T-helper 22 cell (primary cell): ENCODE measurements around the gene RING1.

ENCODE experiments used
- DNase-seq: peaks from one replicate; pipeline ENCODE4 v3.0.0-alpha.2; 2020; ENCODE audit warnings: low read depth

RING1 gene

DNA sequence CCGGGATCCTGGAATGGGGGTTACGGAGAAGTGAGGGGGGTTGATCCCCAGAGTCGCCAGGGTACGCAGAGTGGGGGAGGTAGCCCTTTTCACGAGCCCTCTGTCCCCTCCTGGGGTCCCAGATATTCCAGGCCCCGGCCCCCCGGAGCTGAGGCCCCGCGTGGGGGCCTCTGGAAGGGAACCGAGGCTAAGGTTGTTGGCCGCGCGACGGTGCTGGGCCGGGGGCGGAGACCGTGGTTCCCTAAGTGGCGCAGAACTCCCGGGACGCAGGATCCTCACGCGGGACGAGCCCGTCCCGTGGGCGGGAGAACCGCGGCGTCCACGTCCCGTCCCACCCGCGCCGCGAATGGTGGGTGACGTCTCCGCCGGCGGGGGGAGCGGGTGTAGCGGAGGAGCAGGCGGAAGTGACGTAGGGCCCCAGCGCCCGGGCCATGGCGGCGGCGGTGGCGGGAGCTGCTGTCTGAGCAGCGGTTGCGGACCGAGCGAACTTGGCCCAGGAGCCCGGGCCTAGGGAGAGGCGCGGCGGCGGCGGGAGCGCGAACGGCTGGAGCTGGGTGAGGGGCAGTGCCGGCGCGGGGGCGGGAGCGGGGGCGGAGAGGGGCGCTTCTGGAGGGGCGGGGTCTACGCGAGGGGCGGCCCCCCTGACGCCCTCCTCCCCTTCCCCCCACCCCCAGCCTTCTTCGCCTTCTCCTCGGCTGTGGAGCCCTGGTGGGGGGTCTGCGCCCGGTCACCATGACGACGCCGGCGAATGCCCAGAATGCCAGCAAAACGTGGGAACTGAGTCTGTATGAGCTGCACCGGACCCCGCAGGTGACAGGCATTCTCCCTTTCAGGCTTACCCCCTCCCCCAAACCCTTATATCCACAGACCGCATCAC is at the start of gene RING1:
Gene RING1 (plus strand): TSS at position 410 of the 877 bp plus-strand sequence. CDS start 323 bp downstream, at position 733.
- DNase-seq, result peak; percentile 79

DNA sequence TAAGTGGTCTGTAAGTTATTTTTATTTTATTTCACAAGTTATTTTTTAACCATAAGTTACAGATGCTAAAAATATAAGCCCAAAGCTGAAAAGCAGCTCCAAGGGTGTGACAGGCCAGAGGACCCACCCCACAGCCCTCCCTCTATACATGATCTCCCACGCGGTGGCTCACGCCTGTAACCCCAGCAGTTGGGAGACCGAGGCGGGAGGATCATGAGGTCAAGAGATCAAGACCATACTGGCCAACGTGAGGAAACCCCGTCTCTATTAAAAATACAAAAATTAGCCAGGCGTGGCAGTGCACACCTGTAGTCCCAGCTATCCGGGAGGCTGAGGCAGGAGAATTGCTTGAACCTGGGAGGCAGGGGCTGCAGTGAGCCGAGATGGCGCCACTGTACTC is 48.2 kb upstream of the RING1 start:
- DNase-seq, result no peak

DNA sequence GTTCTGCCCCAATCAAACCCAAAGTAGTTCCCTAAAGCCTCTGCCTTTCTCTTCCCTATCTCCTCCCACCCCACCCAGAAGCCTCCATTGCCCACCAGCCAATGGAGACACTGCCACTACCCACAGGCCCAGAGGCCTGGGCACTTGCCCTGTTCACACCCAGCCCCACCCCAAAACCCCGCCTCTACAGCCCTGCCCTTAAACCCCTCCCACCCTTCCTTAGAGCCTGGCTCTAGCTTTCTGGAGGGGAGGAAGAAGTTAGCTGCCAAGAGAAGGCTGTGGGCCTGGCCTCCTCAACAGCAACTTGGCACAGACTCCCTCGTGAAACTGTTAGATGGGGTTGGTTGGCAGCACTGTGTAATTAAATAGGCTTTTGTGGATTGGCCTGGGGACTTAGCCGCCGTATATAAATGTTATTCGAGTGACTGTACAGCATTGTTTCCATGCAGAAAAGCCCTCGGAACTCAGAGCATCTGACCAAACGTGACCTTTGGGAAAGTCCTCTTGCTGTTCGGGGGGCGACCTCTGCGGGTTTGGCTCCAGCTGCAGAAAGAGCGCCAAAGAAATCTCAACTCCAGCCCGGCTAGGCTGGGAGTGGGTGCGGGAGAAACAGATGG is 47.5 kb upstream of the RING1 start:
- DNase-seq, result no peak

DNA sequence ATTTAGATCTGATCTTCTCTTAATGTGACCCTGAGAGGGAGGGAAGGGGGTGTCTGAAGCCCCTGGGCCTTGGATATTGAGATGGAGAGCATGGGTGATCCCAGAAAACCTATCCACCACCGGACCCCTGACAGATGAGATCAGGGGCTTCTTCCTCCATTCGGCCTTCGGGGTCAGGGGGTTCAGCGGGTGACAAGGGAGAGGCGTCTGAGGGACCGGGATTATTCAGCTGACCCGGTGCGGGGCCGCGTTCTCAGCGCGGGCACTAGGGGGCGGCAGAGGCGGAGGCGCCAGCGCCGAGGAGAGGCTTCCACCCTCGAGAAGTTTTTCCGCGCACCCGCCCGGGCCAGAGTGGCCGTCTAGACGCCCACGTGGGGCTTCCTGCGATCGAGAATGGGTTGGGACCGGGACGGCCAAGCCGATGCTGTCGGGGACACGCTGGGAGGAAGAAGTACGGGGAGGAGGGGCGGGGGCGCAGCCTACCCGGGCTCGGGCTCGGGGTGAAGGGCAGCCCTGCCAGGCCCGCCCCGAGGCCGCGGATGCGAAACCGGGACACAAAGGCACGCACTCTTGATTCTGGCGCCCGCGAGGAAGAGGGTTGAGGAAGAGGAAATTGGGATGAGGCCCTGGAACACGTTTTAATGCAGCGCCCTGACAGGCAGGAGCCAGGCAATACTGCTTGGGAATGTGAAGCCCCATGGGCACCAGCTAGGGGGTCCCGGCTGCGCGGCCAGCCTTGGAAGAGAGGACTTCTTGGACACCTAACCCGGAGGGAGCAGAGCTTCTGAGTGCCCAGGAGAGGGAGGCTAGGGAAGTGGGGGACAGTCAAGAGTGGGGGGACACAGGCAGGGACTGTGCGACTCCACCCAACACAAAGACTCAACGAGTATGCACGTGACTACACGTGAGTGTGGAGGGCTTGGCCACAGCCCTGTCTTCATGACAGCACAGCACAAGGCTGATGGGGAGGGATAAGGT is 46.7 kb upstream of the RING1 start:
- DNase-seq, result peak; percentile 56

DNA sequence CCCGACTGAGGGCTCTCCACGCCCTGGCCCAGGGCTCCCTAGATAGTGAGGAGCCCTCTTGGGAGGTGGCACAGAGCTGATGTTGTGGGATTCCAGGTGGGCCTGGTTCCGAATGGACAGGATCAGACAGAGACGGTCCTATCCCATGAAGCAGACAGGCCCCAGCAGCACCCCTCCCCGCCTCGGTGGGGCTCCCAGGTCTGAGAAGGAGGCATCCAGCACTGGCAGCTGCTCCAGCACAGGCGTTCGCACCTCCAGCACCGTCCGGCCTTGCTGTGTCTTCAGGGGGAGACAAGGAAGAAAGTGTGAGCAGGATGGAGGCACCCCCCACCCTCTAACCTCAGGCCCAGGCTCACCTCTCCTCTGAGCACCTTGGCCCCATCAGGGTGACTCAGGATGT is 44.8 kb upstream of the RING1 start:
- DNase-seq, result no peak

DNA sequence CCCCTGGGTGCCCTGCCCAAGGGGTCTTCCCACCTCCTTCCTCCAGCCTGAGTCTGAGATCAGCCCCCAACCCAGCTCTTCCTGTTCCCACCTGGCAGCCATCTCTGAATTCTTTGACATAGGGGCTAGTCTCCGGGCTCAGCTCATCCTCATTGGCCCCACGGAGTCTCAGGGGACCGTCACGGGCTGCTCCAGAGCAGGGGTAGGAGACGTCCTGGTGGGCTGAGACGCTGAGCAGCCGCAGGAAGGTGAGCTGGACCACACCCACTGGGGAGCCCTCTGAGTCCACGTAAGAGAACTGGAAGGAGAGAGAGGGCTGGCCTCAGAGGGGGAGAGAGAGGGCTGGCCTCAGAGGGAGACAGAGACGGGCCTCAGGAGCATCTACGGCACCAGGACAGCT is 44.1 kb upstream of the RING1 start:
- no peak for DNase-seq

DNA sequence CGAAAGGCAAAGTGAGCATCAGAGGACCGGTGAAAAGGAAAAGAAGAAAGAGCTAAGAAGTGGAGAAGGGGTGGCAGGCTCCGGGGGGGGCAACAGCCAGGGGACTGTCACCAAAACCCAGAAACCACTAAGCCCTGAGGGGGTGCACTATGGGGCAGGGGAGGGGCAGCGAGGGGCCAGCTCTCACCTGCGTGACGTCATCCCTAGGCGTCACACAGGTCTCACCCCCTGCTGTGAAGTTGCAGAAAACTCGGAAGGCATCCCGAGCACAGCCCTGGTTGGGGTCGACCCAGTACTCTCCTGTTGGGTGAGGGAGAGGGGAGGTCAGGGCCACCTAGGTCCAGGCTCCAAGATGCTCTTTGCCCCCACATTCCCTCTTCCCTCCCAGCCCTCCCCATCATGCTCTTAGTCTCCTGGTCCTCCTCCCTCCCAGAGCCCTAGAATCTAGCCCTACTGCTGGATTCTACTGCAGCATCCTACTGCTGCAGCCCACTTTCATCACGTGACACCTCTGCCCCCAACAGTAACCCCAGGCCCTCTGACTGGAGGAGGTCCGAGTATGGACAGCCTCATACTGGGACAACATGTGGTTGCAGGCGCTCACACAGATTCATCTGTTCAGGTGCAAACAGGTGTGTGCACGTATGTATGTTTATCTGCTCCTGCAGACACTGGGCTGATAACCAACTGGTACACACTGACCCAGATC is 43.5 kb upstream of the RING1 start:
- DNase-seq, result no peak

DNA sequence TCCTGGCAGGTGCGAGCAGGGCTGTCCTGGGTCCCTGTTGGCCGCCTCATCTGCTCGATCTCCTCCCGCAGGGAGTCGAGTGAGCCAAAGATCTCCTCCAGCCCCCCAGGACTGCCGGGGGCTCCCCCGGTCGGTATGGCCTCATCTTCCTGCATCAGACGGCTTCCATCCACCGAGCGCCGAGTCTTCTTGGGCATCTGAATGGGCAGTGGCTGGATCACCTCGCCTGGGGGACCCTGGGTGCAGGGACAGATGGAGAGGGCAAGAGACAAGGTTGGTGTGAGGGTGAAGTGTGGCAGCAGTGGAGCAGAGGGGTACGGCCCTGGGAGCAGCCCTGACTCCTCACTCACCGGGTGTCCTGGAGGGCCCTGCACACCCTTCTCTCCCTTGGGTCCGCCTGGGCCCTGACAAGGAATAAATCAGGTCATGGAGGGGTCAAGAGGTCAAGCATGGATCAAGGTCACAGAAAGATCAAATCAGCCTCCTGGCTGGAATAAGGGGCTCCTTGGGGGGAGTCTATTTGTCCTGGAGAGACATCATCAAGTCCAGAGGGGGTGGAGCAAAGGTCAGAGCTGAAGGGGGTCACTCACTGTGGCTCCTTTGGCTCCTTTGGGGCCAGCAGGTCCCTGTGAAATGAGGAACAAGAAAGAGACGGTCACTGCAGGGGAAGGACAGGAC is 42.6 kb upstream of the RING1 start:
- DNase-seq, result no peak

DNA sequence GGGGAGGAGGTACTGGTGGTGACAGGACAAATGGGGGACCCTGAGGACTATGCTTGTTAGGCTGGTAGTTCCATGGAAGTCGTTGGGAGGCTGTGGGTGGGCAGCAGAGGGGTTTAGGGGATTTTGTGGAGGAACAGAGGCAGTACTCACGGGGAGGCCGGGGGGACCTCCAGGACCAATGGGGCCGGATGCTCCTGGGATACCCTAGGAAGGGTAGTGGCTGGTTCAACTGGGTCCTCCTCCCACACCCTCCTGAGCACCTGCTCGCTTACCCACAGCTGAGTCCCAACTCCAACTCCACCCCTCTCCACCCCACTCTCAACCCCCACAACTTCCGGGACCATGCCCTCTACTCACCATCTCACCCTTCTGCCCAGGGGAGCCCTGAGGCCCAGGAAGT is 41.9 kb upstream of the RING1 start:
- DNase-seq, result no peak

DNA sequence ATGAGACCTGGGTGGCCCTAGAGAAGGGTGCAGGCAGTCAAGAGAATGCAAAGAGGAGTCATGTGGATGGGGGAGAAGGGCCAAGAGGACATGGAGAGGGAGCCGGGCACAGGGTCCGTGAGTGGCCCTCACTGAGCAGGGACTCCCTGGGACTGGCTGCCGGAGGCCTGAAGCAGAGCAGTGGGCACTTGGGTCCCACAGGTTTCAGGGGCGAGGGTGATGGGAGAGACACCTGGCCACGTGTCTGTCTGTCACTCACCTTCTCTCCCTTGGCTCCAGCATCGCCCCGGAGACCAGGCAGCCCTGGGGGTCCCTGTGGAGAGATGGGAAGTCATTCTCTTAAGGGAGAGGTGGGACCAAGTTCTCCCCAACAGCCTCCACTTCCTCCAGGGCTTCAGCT is 41.5 kb upstream of the RING1 start:
- no peak for DNase-seq

DNA sequence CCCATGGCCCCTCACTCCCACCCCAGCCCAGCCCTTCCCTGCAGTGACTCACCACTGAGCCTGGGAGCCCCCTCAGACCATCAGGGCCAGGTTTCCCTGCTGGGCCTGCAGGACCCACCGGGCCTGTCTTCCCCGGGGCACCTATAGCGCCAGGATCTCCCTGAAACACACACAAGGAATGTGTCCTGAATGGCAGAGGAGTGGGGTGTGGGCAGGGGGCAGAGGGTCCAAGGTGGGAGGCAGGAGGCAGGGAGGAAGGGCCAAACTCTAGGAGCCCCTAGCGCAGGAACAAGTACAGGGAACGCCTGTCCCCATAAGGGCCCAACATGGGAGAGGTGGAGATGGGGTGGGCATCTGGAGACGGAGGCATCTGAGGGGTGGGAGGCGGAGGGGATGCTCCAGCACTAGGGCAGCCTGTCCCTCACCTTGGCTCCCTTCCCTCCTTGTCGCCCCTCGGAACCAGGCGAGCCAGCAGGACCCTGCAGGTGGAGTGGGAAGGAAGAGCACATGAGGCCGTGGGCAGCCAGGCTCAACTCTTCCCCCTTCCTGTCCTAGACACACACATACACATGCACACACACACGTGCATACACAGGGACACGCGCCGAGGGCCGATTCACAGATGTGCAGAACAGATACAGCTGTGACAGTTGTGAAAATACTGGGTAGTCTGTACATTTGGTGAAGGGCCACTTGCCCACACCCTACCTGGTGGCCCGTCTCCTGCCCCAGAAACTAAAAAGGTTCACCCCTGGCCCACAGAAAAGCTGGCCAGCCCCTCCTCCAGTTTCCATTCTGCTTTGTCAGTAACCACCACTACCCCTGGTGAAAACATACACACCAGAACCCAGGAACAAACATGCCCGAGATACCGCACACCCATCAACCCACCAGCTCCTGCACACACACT is 40.7 kb upstream of the RING1 start:
- DNase-seq, result no peak

DNA sequence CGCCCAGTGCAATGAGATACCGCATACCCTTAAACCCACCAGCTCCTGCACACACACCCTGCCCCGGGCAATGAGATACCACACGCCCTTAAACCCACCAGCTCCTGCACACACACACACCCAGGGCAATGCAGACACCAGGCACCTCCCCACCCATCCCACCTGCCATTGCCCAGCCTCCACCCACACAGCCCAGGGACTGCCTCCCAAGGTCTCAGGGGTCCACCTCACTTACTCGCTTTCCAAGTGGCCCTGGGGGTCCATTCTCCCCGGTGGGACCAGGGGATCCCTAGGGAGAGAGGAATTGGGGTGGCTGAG is 40.1 kb upstream of the RING1 start:
- no peak for DNase-seq

DNA sequence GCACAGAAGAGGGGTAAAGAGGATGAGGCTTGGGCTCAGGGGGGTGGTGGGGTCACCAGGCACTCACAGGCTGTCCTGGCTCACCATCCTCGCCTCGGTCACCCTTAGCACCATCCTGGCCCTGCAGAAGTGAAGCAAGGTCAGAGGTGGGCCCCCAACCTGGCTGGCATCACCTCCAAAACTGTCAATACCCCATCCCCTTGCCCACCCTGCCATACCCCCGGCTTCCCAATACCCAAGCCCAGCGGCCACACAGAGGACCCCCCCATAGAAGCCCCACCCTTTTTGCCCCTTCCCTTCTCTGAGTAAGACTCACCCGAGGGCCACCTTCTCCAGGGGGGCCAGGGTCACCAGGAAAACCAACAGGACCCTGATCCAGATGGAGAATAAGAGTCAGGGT is 39.7 kb upstream of the RING1 start:
- DNase-seq, result no peak

DNA sequence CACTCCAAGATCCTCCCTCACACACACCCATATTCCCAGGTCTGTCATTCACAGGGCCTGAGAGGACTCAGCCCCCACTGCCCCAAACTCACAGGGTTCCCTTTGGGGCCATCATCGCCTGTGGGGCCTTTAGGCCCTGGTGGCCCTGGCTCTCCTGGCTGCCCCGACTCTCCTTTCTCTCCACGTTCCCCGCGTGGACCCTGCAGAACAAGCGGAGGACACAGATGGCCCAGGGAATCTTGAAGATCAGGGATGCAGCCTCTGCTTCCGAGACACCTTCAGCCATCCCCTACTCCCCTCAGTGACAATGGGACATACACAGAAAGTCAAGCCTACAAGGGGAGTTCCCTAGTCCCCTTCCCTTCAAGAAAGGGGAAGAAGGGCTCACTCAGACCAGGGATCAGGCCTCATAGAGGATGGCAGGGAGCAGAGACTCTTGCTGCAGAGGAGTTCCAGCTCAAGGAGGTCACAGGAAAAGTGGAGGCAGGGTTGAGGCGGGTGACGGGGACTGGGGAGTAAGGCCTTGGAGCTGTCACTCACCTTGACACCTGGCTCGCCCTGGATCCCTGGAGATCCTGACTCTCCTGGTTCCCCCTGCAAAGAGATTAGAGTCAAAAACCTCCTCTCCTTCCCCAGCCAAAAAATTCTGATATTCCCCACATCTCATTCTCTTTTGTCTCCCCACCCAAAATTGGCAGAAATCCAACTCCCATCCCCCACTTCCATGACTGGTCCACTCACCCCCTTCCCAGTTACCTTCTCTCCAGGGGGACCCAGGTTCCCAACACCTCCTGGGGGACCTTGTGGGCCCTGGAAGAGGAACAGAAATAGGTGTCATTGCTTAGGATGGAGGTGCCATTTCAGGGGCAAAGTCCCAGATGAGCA is 38.8 kb upstream of the RING1 start:
- DNase-seq, result no peak

DNA sequence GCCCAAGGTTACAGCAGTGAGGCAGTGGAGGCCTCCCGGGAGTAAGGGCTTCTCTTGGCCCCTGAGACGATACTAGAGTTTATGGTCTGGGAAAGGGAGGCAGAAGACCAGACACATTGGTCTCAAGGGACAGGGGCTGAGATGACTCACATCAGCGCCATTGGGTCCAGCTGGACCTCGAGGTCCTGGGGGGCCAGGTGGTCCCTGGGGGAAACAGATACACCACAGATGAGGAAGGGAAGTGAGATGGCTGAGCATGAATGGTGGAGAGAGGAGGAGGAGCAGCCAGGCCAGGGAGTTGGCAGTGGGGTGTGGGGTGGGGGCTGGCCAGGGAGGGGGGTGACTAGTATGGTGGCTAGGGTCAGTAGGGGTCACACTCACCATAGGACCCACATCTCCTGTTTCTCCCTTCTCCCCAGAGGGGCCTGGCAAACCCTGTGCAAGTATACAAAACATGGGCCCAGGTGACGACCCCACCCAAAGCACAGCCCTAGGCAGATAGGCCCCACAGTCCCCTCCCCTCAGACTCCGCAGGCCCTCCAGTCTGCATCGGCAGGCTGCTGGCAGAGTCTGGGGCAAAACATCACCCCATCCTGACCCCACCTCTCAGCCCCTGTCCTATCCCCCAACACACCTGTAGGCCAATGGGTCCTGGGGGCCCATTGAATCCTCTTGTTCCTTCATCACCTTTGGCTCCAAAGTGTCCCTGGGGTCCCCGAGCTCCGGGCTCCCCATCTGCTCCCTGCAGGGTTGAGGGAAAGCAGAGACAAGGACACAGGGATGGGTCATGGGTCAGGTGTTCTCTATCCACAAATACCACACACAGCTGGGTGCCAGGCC is 37.9 kb upstream of the RING1 start:
- DNase-seq, result no peak

DNA sequence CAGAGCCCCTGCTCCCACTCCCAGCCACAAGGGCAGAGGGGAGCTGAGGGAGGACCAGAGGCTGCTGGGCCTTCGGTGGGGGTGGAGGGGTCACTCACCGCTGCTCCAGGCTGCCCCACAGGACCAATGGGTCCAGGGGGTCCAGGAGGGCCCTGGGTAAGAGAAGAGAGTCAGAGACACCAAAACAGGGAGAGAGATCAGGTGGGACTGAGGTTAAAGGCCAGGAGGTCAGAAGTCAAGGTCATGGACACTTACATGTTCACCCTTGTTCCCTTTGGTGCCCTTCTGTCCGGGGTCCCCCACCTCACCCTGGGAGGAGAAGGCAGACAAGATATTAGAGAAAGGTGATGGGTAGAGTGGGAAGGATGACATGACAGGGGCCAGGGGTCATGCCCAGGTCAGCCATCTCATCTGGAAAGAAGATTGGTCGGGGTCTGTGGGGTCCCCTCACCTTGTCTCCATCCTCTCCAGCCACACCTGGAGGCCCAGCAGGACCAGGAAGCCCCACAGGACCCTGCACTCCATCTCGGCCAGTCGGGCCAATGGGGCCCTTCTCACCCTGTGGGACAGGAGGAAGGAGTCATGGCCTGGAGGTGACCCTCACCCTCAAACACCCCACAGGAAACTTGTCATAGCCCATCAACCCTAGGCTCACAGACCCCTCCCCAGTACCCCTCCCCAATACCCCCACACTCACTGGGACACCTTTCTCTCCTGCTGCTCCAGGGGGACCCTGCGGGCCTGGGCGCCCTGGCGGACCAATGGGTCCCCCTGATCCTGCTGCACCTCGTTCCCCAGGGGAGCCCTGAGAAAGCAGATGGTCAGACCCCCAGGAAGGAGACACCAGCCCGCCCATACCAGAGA is 37.1 kb upstream of the RING1 start:
- no peak for DNase-seq
